Activated CD4-positive, alpha-beta T cell treated with anti-CD3 and anti-CD28 coated beads, Interleukin-2, Interleukin-4, amounts not matched to agents 100 ng/mL and 50 ng/mL, durations not matched to agents 16 hours and 8 hours (primary cell): ENCODE measurements around the gene SPAG9.
A peak's percentile ranks its signal among the peaks of the same experiment; 100 is the strongest.

Experiments
- DNase-seq: peaks from one replicate; pipeline ENCODE4 v3.0.0-alpha.2; 2020; ENCODE audit warnings: low spot score

SPAG9 gene

DNA sequence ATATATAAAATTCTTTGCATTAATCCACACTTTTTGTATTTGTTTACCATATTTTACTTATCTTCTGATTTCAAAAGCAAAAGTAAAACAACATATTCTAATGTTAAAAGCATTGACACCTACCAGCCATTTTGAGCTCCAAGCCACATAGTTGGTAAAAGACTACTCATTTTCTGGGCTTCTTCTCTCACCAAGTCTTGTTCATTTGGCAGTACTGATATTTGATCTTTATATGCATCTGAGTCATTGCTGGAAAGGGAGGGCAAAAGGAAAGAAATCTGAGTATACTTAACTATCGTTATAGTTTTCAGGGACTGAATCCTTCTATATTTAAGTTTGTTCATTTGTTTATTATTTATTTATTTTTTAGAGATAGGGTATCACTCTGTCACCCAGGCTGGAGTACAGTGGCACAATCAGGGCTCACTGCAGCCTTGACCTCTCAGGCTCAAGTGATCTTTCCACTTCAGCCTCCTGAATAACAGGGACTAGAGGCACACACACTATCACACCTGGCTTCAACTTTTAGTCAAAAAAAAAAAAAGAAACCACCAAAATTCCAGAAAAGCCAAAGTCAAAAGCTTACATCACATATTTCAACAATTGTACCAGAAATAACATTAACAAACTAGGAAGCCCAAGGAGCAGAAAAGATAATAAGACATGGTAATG, 133.5 kb downstream of the SPAG9 start:
- peak; percentile 35 for DNase-seq

DNA sequence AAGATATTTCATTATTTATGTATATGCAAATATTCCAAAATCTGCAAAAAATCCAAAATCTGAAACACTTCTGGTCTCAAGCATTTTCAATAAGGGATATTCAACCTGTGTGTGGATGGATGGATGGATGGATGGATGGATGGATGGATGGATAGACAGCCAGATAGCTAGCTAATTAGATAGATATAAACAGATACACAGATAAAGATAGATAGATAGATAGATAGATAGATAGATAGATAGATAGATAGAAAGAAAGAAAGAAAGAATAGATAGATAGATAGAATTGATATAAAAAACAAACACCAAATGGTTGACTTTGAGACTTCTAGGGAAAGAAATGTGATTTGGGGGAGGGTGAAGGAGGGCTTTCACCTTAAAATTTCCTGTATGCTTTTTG, 139.4 kb downstream of the SPAG9 start:
- no peak for DNase-seq

DNA sequence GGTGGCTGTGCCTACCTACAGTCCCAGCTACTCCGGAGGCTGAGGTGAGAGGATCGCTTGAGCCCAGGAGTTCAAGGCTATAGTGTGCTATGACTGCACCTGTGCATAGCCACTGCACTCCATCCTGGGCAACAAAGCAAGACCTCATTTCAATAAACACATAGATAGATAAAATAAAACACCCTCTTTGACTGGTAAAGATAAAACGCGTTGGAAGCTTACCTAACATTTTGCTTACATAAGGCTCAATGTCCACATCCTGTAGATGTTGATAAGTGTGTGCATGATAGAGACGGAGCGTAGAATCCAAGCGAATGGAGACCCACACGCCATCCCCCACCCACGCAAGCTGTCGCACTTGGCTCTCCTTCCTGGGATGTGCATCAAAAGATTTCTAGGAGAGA, 141.1 kb downstream of the SPAG9 start:
- DNase-seq = no peak

DNA sequence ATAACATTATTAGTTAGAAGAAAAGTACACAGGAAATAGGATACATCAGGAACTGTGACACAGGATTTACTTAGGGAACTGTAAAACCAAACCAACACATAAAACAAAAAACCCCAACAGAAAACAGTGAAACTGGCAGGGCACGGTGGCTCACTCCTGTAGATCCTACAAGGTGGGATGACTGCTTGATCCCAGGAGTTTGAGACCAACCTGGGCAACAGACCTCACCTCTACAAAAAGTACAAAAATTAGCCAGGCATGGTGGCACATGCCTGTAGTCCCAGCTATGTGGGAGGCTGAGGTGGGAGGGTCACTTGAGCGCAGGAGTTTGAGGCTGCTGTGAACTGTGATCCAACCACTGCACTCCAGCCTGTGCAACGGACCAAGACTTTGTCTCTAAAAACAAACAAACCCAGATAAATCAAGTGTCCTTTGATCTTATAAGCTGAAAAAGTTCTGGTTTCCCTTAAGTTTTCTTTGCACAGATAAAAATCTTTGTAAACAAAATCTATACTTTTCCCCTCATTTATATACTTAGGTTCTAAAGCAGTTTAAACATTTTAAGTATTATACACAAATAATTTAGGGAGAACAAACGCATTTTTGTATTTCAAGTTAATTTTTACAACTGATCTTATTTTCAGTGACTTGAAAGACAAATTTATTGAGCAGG, 143.0 kb downstream of the SPAG9 start:
- no peak for DNase-seq

DNA sequence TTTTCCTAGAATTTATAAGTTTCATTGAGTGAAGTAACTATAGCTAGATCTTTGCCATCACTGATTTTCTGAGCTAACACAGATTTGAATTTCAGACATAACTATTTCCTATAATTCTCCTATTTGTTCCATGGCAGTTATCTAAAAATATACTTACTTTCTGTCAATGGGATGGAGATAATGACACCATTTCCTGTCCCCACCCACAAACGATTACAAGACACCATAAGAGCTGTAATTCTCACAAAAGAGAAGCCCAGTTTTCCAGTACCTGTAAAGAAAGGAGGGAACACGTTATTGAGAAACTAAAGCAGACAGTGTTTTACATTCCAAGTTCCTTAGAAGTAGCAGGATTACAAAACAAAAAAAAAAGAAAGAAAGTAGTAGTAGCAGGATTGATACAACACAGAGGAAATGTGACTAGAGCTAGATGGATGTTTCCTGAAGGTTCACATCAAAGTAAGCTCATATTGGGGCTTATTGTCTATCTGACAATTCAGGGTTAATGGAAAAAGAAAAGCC, 143.7 kb downstream of the SPAG9 start:
- DNase-seq = no peak

DNA sequence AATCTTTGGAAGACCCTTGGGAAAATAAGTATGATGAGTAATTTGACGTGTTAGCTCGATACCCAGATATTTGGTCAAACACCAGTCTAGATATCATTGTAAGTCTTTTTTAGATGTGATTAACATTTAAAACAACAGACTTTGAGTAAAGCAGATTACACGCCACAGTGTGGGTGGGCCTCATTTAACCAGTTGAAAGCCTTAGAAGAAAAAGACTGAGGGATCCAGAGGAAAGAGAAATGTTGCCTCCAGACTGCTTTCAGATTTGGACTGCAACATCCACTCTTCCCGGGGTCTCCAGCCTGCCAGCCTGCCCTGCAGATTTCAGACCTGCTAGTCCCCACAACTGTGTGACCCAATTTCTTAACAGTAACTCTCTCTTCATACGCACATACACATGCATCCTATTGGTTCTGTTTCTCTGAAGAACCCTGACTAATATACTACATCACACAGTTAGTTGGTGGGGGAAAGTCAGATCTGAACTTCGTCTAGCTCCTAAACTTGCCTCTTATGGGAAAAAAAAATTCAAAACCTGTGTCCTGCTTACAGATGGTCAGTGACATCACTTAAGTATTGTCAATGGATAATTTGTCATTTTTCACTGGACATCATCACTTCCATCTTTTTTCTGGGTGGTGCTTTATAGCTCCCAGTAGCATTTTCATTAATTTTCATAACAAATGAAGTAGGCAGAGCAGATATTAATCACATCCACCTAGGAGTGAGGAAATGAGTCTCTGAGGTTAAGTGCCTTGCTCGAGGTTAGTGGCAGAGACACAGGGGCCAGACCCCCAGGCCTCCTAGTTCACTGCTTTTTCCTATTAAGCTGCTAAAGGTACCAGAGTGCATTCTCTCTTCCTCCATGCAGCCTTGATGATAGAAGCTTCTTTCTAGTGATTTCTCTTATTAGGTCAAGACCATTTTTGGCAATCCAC, 146.8 kb downstream of the SPAG9 start:
- no peak for DNase-seq

DNA sequence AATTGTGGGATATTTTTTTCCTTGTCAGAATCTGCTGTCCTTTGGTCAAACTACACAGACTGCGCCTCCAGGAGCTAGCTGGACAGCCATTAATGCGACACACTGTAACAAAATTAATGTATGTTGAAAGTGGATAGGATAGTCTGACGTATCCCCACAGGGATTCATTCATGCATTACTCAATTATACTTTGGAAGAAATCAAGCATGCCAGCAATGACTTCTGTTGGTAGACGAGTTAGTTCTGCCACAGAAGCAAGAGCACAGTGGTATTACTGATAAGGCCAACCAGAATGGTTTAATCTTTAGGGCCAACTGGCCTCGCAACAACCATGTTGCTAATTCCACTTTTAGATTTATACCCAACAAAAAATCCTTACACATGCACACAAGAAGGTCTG, 148.1 kb downstream of the SPAG9 start:
- no peak for DNase-seq

DNA sequence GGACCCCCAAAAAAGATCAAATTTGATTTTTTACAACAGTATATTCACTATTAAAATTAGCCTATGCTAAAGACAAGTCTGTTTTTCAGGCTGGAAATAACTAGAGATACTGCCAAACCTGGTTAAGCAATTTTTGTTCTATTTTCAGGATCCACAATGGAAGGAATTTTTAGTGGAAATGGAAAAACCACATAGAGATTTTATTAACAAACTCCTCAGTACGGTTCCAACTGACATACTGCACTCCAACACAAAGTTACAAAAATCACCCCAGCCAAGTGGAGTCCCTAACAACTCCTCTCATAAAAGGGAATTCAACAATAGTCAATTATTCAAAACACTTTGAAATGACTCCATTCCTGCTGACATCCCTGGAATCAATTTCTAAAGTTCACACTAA, 152.9 kb downstream of the SPAG9 start:
- DNase-seq = no peak

DNA sequence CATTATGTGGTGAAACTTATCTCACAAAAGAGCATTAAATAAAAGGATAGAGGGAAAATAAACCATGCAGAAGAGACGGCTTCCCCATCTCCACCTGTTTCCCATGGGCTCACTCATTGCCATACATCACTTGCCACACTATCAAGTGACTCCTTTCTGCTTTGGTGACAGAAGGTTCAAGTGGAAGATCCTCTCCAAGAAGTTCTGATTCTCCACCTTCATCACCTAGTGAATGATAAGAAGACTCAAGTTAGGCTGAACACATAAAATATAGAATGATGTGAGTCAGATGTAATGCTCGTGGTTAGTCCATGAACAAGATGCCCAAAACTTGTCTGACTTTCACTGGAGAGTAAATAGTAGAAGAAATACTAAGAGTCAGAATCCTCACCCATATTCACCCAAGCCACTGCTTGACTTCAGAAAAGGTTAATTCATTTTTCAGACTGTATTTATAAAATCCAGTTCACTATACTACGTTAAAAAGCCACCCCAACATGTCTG, 154.5 kb downstream of the SPAG9 start:
- DNase-seq = peak; percentile 19

DNA sequence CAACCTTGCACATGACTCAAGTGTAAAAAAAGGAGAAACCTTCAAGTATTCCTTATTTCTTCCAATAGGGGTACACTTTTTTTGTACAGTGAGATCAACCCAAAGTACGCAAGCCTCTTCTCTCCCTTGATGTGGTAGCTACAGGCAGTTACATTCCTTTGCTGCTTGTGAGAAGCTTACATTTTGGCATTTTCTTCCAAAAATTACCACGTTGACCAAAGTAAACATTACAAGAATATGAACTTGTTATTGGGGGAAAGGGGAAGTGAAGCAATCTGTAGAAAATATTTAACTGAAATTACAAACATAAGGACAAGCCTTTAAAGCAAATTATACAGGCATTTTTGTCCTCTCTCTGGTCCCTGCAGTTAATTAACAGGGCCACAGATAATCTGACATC, 157.5 kb downstream of the SPAG9 start:
- DNase-seq = no peak

DNA sequence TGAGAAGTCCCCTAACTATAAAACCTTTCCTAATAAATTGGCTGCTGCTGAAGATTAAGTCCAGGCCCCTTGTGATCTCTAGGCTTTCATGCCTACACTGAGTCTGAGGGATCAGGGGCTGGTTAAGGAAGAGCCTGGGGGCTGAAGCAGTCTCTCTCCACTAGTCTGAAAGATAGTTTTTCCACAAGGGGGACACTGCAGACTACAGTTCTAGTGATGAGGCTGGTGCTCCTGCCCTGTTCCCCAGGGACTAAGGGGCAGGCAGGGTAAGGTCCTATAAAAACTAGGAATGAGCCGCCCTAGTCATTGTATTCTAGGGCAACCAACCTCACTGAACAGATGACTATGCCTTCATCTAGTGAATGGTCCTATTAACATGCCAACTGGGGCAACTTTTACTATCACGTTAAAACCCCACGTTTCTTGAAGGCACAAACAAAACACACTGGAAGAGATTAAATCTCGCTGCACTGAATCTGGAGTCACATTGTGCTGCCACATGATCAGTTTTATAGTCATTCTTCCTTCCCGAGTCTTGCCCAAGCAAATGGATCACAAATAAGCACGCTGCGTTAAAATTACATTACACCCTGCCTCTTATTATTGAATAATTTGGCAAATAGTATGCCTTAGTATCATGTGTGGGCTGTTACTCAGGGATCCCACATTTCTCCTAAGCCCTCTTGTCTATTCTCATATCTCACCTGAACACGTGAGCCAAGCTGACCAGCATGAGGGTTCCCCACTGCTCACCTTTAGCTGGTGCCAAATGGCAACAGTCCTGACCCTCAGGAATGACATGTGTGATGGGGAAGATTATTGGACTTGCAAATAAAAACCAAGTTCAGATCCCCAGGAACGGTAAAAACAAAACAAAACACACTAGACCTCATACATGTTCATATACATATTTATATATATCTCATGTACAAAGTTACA, 159.1 kb downstream of the SPAG9 start:
- no peak for DNase-seq

DNA sequence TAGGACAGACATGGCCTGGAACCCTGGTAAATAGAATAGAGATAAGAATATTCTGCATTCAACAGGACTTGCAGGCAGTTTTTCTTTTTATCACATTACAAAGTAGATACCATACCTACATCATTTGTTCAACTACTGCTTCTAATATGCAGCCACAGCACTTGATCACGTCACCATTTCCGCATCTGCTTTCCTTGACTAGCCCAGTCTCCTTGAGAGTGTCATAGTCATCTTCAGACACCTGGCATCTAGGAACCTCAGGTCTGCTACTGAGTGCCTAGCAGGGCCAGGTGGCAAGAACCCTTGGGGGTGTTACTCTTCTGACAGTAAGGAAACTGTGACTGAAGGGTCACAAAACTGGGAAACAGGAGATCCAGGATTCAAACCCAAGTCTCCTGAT, 161.3 kb downstream of the SPAG9 start:
- no peak for DNase-seq

DNA sequence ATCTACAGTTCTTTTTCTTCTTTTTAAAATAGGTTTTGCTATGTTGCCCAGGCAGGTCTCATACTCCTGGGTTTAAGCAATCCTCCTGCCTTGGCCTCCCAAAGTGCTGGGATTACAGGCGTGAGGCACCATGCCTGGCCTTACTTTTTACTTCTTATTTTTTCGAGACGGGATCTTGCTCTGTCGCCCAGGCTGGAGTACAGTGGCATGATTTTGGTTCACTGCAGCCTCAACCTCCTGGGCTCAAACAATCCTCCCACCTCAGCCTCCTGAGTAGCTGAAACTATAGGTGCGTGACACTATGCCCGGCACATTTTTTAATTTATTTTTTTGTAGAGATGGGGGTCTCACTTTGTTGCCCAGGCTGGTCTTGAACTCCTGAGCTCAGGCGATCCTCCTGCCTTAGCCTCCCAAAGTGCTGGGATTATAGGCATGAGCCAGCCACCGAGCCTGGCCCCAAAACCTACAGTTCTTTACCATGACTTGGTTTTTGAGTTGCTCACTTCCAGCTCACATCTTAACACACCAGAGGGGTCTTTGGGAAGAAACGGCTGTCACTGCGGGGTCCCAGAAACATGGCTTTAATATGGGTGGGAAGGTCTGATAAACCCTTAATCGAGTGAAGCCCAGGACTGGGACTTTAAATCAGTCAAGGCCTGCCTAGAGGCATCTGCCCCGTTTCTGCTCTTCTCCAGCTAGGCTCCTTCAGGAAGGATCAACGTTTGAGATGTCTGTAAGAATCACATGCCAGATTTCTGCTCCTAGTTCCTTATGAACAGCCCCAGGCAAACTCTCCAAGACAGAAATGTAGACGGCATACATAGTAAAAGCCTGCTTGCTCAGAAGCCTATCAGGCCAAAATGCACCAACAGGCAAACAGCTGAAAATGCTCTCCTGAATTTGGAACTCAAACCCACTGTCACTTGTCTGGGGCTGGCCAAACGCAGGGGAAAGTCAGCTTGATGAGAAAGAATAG, 162.8 kb downstream of the SPAG9 start:
- DNase-seq = no peak

DNA sequence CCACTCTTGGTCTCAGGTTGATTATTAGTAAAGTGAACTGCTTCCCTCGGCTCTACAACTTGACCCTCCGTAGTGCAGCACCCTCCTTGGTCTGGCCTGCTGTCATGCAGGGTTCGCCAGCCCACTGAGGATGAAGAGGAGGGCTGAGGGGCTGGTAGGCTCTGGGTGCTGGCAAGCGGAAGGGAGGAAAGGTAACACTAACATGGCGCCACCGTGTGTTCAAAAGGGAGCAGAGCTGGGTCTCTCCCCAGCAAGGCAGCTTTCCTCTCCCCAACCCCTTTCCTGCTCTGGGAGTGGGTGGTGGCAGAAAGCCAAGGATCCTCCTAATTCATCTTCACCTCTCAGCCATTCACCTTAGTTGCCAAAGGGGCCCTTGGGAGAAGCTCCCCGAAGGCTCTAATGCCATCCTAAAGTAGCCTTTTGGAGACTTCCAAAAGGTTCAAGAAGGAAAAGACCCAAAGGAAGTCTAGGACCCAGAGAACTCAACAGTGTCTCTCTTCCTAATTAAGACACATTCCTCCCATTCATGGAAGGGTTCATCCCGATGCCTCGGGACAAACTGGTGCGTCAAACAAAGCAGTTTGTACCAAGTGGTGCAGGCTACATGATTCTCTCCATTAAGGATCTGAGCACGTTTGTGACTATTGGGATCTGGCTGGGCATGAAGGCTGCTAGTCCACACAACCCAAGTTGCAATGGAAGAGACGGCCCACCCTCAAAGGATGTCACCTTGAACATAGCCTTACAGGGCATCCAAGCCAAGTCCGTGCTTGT, 163.7 kb downstream of the SPAG9 start:
- DNase-seq = peak; percentile 54

DNA sequence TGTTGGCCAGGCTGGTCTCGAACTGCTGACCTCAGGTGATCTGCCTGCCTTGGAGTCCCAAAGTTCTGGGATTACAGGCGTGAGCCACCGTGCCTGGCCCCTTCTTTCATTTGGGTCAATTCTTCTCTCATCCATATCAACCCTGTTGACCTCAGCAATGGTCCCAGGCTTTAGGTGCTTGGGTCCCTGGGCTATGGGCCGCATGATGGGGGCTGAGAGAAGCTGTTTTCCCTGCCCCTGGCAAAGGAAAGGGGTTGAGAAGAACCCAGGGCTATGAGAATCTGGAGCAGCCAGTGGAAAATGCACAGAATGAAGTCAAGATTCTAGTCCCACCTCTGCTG, 164.3 kb downstream of the SPAG9 start:
- DNase-seq = no peak

DNA sequence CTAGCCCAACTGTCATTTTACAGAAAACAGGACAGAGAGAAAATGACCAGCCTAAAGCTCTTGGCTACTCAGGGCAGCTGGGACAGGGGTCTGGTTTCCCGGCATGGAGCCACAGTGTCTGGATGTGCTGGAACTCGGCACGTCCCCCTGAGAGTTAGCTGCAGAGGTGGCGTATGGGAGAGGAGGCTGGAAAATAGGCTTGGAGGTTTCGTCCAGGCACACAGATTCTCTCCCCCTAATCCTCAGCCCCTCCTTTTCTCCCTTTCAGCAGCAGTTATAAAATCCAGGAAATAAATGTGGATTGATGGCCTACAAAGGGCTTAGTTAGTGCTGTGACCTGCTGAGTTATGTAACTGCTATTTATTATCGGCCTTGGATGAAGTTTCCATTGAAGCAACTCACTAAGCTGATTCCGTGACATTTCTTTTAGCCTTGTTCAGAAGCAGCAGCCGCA, 165.0 kb downstream of the SPAG9 start:
- DNase-seq = no peak

DNA sequence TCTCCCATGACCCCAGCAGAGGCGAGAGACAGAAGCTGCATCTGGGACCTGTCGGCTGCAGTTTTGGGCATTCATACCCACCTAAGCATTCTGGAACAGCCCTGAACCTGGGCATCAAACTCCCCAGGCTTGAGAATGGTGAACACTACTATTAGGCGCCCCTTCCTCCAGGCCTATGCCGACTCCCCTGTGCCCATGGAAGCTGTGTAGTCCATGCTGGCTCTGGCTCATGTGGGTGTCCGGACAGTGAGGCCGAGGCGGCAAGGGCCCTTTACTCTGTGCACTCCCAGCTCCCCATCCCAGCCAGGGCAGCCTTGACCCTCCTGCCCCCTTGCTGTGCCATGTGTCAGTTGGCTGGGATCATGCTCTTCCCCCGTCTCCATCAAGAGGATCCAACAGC, 165.5 kb downstream of the SPAG9 start:
- DNase-seq = no peak

DNA sequence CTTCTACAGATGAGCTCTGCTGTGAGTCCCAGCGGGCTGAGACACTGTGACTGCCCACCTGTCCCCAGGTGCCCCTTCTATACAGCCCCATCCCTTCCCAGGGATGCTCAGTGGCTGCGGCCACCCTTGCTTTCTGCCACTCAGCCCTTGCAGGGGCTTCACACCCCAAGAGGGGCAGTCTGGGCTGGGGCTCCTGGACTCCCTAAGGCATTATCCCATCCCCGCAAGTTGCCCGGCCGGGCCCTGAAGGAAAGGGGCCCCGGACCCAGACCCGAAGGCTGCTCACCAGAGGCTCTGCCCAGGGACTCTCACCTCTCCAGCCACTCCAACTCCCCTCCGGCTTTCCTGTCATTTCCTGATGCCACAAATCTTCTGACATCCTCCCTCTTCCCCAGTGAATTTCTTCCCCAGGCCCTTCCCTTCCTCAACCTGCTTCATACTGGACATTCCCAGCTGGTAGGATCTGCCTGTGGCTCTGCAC, 166.0 kb downstream of the SPAG9 start:
- DNase-seq = no peak
